Bronchial epithelial cell (primary cell): ENCODE results near the gene TTLL9. TPM values are rescaled to one million over a fixed set of nuclear protein-coding genes. Genes with fewer than 3 reads are reported as not detected.
A peak's percentile ranks its signal among the peaks of the same experiment; 100 is the strongest.

Experiments used
- DNase-seq: peaks from one replicate; pipeline ENCODE4 v3.0.0-alpha.2; 2010; ENCODE audit warnings: low read depth
- FAIRE-seq: peaks from 2 replicates; lab custom pipeline; 2011; peaks lifted over from hg19 to GRCh38; lab: Jason Lieb, UNC
- H3K27me3 ChIP-seq: 2 replicates; pipeline ENCODE4 v1.5.1; 2011; ENCODE audit warnings: low read length; ENCODE audit not compliant: control insufficient read depth, insufficient read depth
- H3K36me3 ChIP-seq: 2 replicates; pipeline ENCODE4 v1.5.1; 2011; ENCODE audit warnings: low read length; ENCODE audit not compliant: control insufficient read depth, insufficient read depth
- H3K4me3 ChIP-seq: 2 replicates; pipeline ENCODE4 v1.5.1; 2011; ENCODE audit warnings: mild to moderate bottlenecking, low read depth, low read length, control low read depth
- total RNA-seq: library from RNA; depleted of rRNA; stranded (reverse); fragments of >200 nt; gene quantifications from 2 replicates; pipeline ENCODE4 v1.2.1, GENCODE V29; 2014
- TF ChIP-seq, protein P1 (sequence below): IDR thresholded peaks from 2 replicates; pipeline ENCODE4 v1.5.1; 2011; ENCODE audit warnings: mild to moderate bottlenecking, moderate library complexity, low read length, control low read depth, inconsistent platforms; ENCODE audit not compliant: insufficient read depth, severe bottlenecking

TTLL9 gene
- total RNA-seq, 1 donor from 2014 or later = not detected

DNA sequence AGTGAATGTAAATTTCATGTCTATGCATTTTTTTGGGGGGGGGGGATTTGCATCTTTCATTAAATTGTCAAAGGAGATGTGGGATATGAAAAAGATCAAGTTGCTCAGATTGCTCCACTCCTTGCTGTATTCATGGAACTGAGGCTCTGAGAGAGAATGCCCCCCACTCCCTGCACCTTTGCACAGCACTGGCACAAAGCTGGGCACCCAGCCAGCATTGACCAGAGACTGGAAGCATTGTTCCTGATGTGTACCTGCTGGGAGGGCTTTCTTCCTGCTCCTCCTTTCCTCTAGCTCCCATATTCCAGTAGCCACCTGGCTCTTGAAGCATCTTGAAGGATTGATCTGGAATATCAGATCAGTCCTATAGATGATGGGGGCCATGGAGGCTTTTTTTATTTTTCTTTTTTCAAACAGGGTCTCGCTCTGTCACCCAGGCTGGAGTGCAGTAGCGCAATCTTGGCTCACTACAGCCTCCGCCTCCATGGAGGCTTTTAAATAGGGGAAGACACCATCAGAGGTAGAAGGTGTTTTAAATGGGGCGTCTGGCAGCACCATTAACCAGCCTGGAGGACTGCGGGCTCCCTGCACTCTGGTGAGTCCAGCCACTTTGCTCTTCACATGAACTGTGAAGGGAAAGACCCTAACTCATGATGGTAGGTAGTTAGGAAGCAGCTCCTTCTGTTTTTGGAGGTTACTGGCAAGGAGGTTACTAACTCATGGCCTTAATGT, 11.0 kb upstream of the TTLL9 start:
- H3K4me3 ChIP-seq = no peak overlapping the region
- H3K27me3 ChIP-seq = peaks cover 6% of the 10 kb centered on the region
- no peak for FAIRE-seq
- TF ChIP-seq, protein P1, sequence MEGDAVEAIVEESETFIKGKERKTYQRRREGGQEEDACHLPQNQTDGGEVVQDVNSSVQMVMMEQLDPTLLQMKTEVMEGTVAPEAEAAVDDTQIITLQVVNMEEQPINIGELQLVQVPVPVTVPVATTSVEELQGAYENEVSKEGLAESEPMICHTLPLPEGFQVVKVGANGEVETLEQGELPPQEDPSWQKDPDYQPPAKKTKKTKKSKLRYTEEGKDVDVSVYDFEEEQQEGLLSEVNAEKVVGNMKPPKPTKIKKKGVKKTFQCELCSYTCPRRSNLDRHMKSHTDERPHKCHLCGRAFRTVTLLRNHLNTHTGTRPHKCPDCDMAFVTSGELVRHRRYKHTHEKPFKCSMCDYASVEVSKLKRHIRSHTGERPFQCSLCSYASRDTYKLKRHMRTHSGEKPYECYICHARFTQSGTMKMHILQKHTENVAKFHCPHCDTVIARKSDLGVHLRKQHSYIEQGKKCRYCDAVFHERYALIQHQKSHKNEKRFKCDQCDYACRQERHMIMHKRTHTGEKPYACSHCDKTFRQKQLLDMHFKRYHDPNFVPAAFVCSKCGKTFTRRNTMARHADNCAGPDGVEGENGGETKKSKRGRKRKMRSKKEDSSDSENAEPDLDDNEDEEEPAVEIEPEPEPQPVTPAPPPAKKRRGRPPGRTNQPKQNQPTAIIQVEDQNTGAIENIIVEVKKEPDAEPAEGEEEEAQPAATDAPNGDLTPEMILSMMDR = no peak
- DNase-seq = no peak
- H3K36me3 ChIP-seq = no peaks in the 10 kb centered on the region

DNA sequence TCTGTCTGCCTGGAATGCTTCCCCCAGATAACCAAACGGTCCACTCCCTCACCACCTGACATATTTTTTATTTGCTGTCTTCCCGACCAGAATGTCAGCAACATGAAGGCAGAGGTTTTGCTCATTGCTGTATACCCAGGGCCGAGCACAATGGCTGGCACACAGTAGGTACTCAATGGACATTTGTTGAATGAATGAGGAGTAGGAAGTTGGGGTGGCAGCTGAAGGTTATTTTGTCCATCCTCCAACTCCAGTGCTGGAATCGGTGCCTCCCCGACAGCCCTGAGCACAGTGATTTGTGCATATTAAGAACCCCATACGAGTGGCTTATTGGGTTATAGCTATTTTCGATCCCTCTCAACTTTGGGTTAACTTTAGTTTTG, 10.4 kb upstream of the TTLL9 start:
- H3K27me3 ChIP-seq = peaks cover 6% of the 10 kb centered on the region
- FAIRE-seq (no peak), DNase-seq (no peak)
- no peaks in the 10 kb centered on the region for H3K36me3 ChIP-seq
- TF ChIP-seq, protein P1 = no peak
- H3K4me3 ChIP-seq = no peak overlapping the region

DNA sequence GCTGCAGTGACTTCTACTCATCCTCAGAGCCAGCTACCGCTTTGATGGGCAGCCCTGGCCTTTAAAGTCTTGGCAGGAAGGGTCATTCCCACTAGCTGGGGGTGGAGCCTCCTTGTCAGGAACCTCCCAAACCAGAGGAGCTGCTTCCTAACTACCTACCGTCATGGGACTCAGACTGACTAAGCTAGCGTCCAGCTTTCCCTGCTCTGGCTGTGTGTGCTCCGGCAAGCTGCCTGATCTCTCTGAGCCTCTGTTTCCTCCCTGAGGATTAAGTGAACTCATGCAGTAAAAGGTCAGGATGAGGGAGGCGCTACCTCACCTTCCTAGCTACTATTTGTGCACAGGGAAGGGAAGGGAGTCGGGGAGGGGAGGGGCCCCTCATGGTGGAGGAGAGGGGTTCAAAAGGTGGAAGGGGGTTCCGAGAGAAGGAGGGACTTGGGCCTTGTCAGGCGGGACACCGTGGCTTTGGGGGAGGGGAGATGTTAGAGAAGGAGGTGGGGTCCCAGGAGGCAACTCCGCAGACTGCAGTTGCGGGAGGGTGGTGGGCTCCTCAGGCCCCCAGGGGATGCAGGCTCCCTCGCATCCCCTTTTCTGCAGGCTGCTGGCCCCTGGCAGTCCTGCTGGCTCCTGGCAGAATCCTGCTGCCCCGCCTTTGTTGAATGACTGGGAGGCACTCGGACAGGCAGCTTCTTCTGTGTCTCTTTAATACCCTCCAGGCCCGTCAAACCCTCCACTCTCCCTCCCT, 9.9 kb upstream of the TTLL9 start:
- Histone ChIP-seq H3K27me3 (peaks cover 6% of the 10 kb centered on the region), H3K4me3 (no peak overlapping the region), H3K36me3 (no peaks in the 10 kb centered on the region)
- TF ChIP-seq, protein P1 = no peak
- FAIRE-seq = no peak
- peak; percentile 60 for DNase-seq

DNA sequence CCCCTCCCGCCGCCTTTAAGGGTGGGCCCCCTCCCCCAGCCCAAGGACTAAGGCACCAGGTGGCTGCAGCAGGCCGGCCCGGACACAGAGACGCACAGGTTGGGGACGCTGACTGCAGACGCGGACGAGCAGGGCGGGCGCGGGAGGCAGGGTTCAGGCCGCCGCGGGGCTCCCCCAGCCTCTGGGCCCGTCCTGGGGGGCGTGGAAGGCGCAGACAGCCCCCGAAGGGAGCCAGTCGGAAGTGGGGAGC, 9.4 kb upstream of the TTLL9 start:
- H3K36me3 ChIP-seq = no peaks in the 10 kb centered on the region
- DNase-seq (no peak), FAIRE-seq (no peak)
- peak overlapping the region; percentile 28 for H3K4me3 ChIP-seq
- H3K27me3 ChIP-seq = peaks cover 6% of the 10 kb centered on the region
- TF ChIP-seq, protein P1 = no peak

DNA sequence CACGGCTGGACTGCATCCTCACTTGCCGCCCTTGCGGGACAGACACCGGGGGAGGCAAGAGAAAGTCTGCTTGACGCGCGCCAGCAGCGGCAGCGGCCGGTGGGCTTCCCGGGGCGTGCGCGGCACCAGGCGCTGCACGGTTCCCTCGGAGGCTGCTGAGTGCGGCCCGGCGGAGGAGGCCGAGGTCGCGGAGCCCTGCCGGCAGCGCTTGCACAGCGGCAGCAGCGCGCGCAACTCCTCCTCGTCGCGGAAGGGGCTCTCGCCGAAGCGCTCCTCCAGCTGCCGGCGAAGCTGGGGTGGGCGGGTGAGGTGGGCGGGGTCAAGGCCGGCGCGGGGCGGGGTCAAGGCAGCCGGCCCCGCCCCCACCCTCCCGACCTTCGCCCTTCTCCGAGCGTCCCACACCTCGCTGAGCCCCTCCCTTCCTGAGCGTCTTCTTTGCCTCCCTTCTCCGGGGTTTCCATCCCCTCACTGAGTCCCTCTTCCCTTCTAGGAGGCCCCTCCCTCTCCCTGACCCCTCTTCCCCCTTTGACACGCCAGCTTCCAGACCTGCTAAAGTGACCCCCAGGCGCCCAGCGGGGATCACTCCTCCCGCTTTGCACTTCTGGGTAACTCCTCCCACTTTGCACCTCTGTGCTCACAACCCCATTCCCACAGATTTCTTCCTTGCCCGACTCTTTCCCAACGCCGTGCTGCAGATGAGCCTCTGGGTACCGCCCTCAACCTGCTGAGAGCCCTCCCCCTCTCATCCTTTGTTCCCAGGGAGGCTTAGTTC, 8.9 kb upstream of the TTLL9 start:
- TF ChIP-seq, protein P1 = no peak
- FAIRE-seq (peak; percentile 89), DNase-seq (peak; percentile 19)
- H3K36me3 ChIP-seq = no peaks in the 10 kb centered on the region
- H3K27me3 ChIP-seq = peaks cover 6% of the 10 kb centered on the region
- H3K4me3 ChIP-seq = peak overlapping the region; percentile 28
